Left colon (tissue), 2 donors: ENCODE results near the gene TSC22D1. TPM values are rescaled to one million over a fixed set of nuclear protein-coding genes. Genes with fewer than 3 reads are reported as not detected.

Source experiments
- ATAC-seq: fragments of 200-7000 bp; cut with Tn5 transposase; one replicate; pipeline ENCODE4 v1.9.1; 2020; ENCODE audit warnings: mild to moderate bottlenecking, moderate library complexity
- DNase-seq, 2 donors: peaks; one replicate each; pipeline ENCODE4 v3.0.0-alpha.2; 2020
- intact Hi-C, 2 donors: fragments of 100-400 bp; cut with DNase I in 1 of 2; cut with micrococcal nuclease in 1 of 2; formaldehyde crosslinking; loops; one replicate each; pipeline versions ENCODE4 v1.11.2 to v1.14.0; 2022; cut with DNase I, micrococcal nuclease
- total RNA-seq, 2 donors: library from RNA; stranded (reverse); fragmentation: NEBNext Ultra II Directional; extraction: Animal tissue kit (Norgen Biotek cat#: 25700); gene quantifications; one replicate each; pipeline ENCODE4 v1.2.1, GENCODE V29; 2021
- donor health status: DM: no; HTN: no; CAD: no.
- donor health status: DM: yes; HTN: yes; CAD: no.

Gene TSC22D1
- total RNA-seq, 2 donors from 2014 or later = 268 to 294 TPM

DNA sequence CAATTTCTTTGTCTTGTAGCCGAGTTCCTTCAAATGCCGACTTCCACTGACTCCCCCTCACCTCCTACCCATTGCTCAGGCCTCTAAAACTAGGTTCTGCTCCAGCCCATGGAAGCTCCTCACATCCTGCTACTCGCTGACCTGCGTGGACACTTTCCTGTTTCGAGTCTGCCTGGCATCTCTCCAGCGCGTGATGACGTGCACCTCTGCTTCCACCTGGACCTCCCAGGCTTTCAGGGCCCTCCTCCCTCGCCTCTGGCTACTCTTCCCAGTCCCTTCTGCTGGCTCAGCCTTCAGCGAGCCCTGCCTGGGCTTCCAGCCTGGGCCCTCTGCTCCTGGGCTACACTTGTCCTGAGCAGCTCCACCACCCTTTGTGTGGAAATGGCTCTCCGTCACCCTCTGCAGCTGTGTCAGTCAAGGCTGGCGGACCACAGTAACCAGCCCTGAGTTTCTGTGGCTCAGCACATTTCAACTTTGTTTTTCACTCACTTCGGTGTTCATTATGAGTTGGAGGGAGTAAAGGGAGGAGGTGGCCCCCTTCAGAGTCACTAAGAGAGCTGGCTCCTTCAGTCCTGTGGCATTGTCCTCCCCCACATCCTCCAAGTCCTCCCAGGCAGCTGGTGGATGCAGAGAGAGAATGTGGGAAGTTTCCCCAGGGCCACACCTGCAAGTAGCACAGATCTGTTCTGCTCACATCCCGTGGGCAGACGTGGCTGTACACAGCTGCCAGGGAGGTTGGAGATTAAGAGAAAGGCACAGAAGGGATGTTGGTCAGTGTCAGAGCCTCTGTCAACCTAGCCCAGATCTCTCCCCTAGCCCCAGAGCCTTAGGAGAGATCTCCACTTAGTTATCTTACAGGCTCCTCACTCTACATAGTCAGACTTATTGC is 153.1 kb downstream of the TSC22D1 start:
- no peak for ATAC-seq
- intact Hi-C loops = no loop called here
- no peak for DNase-seq

DNA sequence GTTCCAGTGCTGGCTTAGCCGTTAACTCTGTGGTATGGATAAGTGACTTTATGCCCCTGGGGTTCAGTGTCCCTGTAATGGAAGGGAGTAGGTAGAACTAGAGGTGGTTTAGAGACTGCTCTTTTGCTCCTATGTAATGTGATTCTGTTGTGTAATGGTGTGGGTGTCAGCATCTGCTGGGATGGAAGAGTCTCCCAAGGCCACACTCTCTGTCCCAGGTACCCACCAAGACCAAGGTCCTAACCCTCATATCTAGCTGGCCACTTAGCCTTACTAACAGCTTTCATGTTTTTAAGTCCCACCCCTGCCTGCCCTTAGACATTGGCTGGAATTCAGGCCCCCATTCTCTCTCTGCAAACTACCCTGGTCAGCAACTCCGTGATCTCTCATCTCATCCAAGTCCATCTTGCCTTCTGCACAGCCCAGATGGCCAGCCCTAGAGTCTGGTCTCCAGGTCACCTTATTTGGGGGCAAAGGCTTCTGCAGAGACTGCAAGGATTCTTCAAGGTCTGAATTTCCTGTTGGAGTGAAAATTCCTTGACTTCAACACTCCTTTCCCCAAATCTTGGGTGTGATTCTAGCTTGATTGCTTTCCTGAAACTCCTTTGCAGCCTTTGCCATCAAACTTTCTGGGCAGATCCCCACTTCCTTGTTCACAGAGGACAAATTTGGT is 154.1 kb downstream of the TSC22D1 start:
- intact Hi-C loops = no loop called here
- DNase-seq (no peak), ATAC-seq (no peak)

DNA sequence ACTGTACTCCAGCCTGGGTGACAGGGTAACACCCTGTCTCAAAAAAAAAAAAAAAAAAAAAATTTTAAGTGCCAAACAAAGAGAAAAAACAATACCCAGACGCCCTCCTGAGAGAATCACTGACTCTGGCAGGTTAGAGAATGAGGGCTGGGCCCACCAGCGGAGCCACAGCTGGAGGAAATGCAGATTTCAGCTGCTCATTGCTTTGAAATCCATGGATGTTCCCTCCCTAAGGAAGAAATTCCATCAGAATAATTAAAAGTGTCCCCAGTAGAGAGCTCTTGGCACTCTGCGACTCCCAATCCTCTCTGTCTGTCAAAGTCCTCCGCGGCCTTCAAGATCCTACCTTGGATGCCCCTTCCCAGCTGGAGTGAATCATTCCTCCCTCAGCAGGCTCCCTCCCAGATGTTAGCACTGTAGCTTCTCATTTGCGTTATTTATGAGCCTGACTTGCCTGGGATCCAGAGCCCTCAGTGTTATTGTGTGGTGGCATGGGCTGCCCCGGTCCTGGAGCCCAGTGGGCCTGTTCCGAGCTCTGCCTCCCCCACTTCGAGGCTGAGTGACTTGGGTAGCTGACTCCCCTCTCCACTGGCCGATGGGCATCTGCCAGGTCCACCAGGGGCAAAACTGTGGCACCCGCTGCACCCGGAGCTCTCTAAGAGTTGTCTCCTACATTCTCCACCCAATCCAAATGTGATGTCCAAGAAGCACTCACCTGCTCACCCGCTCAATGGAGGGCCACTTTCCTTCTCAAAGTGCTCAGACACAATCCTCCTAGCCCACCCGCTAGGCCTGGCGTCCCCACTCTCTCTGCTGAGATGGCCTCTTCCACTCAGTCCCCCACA is 155.5 kb downstream of the TSC22D1 start:
- intact Hi-C loops = no loop called here
- ATAC-seq = no peak
- no peak for DNase-seq

DNA sequence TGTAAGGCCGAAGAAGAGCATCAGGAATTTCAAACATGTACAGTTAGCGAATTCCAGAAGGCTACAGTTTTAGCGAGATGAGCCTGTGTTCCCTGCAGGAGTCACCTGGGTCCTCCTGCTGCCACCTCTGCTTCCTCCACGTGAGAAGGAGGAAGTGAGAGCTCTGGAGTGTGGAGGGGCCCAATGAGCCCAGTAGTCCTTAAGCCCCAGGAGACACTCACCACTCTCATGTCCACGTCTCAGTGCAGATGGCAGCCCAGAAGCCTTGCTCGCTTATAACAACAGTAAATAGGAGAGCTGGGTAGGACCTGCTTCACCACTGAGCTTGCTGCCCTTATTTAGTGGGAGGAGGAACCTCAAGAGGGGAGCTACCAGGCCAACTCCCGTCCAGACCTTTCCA is 158.3 kb downstream of the TSC22D1 start:
- no peak for ATAC-seq
- DNase-seq = no peak
- intact Hi-C loops = no loop called here

DNA sequence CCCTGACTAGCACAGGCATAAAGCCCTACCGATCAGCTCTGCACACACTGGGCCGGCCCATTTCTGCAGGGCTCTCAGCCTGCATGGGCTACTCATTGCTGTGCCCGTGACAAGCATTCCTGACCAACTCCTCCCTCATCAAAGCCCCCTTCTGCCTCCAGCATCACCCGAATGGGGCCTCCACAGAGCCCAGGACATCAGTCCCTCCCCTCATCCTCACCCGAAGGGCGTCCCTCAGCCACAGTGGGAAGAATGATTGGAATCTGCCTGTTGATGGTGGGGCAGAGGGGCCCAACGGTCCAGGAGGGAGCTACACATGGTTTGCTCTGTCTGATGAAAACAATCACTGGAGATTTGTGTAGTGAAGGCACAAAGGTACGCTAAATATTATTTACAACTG is 158.7 kb downstream of the TSC22D1 start:
- no peak for DNase-seq
- intact Hi-C loops = no loop called here
- no peak for ATAC-seq

DNA sequence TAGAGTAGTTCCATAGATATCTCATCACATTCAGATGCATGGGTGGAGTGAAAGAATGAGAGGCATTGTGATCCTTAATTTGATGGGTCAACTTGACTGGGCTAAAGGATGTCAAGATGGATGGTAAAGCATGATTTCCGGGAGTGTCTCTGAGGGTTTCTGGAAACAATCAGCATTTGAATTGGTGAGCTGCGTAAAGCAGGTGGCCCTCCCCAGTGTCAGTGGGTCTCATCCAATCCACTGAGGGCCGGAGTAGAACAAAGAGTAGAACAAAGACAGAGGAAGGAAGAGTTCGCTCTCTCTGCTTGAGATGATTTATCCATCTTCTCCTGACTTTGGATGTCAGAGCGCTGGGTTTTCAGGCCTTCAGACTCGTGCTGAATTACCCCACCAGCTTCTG is 159.4 kb downstream of the TSC22D1 start:
- intact Hi-C loops = no loop called here
- no peak for DNase-seq
- ATAC-seq = no peak

DNA sequence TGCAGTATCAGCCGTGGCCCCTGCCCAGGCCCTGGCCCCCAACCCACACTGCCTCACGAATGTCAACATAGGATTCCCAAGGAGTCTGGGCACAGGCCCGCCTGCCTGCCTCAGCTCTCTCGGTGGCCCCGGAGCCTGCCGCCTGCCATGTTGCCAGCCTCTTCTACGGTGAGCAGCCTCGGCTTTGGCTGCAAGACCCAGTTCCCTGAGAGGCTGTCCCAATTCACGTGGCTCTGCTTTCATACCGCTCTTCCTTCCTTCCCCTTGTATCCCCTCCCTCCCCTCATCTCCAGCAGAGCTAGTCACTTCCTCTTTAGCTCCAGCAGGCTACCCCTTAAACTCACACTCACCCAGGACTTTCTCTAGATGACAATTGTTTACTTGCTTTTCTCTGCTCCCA is 159.8 kb downstream of the TSC22D1 start:
- DNase-seq (no peak), ATAC-seq (no peak)
- intact Hi-C loops = no loop called here

DNA sequence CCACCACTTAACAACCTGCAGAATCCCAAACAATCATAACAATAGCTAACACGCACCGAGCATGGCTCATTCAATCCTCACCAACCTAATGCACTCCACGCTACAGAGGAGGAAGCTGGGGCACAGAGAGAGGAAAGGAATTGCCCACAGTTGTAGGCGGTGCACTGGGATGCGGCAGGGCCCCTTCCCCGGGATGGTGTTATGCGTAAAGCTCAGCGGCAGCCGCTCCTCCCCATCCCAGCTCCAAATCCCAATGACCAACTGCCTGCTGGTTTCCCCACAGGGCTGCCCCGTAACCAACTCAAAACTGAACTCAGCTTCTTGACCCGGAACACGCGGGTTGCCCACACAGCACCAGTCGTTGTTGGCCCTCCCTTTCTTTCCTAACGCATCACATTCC is 160.3 kb downstream of the TSC22D1 start:
- intact Hi-C loops = no loop called here
- no peak for ATAC-seq

DNA sequence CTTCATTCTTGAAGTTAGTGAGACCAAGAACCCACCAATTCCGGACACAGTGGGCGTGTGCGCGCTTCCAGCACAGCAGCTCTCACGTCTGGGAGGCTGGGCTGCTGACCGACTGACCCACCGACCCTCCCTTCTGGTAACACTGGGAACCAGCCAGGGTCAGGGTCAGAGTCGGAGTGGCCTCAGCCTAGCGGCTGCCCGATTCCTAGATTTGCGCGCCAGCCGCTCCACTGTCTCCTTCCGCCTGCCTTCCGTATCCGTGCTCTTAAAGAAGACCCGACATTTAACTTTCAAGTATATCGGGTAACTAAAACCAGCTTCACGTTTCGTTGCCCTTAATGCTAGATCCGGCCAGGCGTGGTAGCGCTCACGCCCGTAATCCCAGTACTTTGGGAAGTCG is 161.4 kb downstream of the TSC22D1 start:
- intact Hi-C loops = no loop called here
- ATAC-seq = peak; percentile 21
- DNase-seq = no peak

More for the DNA sequence above, 160.3 kb downstream of the TSC22D1 start:
- DNase-seq = no peak

DNA sequence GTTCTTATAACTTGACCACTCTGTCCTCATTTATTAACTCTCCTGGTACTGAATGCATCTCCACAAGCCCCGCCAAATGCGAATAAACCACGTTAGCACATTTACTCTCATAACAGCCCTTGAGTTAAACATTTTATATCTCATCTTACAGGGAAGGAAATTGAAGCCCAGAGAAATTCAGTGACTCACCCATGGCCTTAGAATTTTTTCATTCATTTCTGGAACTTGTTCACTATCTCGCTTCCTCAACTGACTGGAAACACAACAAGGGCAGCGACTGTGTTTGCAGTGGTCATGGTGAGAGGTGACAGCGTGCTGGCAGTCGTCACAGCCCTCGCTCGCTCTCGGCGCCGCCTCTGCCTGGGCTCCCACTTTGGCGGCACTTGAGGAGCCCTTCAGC is 163.0 kb downstream of the TSC22D1 start:
- ATAC-seq (no peak), DNase-seq (no peak)
- intact Hi-C loops = no loop called here

DNA sequence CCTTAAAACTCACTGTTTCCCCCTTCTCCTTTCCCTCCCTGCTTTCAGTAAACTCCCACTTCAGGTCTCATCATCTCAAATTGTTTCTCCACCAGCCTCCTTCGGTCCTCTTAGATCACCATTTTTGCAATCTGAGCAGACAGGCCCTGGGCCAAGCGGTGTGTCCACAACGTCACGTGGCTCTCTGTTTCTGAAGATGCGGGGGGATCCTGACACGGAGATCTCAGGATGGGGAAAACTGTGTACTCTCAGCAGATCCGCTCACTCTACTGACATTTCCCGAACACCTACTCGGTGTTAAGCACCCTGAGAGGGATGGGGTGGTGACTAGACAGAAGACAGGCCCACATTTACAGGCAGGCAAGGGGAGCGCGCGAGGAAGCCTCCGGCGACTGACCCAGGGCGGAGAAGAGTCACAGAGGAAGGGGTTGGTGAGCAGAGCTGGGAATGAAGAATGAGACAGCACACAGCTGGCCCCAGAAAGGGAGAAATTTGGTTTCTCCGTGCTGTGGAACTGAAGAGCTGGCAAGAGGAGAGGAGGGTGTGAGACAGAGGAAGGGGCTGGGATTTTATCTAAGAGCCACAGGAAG is 163.7 kb downstream of the TSC22D1 start:
- ATAC-seq (no peak), DNase-seq (no peak)
- intact Hi-C loops = no loop called here

DNA sequence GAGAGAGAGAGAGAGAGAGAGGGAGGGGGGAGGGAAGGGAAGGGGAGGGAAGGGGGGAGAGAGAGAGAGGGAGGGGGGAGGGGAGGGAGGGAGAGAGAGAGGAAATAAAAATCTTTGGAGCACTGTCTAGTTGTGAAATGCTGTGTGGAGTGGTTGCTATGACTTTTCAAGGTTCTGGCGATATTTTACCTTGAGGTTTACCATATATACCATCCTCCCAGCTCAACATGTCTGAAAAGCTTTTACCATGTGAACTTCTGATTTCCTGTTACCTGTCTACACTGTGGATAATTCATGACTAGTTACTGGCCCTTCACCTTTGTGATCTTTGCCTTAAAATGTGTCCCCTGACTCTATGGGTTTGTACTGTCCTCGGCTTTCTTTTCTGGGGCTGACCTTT is 164.3 kb downstream of the TSC22D1 start:
- ATAC-seq (no peak), DNase-seq (no peak)
- intact Hi-C loops = no loop called here

DNA sequence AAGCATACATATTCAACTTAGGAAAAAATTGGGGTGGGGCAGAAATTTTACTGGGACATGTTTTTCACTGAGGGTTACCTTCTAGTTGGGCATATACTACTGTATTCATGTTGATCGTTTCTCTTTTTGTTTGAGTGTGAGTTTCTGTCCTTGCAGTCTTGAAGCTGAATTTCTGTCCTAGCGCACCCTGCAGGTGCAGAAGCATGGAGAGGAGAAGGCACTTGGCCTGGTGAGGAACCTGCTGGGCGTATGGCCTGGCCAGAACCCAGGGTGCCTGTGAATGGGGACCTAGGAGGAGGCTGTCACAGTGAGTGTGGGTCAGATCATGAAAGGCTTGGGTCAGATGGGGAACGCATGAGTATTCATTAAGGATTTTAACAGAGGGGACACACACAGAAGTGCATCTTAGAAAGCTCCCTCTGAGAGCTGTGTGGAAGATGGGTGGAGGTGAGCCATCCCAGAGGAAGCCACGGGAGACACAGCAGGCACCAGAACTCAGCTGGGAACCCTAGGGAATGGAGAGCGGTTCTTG is 165.7 kb downstream of the TSC22D1 start:
- intact Hi-C loops = no loop called here
- no peak for DNase-seq
- ATAC-seq = peak; percentile 25

DNA sequence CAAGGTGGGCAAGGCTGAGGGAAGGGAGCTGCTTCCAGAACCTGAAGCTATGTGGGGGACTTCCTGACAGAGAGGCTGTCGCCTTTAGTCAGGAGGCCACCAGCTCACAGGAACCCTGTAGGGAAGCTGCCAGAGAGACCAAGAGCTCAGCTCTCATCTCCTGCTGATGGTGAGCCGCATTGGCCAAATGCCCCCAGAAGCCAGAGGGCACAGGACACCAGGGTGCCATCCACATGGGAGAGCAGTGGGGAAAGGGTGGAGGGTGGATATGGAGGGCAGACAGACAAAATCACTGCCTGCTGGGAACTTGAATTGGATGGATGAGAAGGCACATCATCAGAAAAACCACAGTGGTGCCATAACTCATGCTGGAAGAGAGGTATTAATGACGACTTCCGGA is 166.5 kb downstream of the TSC22D1 start:
- DNase-seq (no peak), ATAC-seq (no peak)
- intact Hi-C loops = no loop called here

DNA sequence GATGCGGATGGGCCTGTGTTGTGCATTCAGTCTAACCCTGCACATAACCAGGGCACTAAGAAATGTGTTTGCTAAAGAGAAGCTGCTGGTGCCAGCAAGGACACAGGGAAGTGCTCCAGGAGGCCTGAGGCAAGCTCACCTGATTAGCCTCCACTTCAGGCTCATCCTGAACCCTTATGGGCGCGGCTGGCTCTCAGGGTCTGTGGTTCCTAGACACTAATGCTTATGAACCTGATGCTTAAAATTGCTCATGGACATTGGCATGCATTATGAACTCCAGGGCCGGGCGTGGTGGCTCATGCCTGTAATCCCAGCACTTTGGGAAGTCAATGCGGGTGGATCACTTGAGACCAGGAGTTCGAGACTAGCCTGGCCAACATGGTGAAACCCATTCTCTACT is 168.2 kb downstream of the TSC22D1 start:
- no peak for DNase-seq
- intact Hi-C loops = no loop called here
- no peak for ATAC-seq

DNA sequence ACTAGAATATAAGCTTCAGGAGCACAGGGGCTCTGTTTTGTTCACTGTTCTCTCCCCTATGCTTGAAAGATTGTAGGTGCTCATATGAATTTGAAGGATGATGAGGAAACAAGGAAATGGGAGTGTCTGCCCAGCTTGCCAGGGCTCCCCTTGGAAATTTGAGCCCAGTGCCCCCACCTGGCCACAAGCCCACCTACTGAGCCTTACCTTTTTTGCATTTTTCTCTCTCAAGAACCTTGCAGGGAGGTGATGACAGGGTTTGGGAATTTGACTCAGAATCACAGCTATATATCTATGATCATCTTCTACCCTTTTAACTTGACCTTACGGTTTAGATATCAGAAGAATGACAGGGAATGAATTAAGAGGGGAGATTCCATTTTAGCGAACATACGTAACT is 168.8 kb downstream of the TSC22D1 start:
- no peak for DNase-seq
- intact Hi-C loops = no loop called here
- no peak for ATAC-seq

DNA sequence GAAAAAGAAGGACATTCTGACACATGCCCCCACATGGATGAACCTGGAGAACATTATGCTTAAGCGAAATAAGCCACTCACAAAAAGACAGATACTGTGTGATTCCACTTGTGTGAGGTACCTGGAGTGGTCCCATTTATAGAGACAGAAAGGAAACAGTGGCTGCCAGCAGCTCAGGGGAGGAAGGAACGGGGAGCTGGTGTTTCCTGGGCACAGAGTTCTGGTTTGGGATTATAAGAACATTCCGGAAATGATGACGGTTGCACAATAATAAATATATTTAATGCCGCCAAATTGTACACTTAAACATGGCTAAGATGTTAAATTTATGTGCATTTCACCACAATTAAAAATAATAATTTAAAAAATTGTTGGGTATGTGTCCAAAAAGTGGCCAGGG is 169.5 kb downstream of the TSC22D1 start:
- intact Hi-C loops = no loop called here
- ATAC-seq (no peak), DNase-seq (no peak)

DNA sequence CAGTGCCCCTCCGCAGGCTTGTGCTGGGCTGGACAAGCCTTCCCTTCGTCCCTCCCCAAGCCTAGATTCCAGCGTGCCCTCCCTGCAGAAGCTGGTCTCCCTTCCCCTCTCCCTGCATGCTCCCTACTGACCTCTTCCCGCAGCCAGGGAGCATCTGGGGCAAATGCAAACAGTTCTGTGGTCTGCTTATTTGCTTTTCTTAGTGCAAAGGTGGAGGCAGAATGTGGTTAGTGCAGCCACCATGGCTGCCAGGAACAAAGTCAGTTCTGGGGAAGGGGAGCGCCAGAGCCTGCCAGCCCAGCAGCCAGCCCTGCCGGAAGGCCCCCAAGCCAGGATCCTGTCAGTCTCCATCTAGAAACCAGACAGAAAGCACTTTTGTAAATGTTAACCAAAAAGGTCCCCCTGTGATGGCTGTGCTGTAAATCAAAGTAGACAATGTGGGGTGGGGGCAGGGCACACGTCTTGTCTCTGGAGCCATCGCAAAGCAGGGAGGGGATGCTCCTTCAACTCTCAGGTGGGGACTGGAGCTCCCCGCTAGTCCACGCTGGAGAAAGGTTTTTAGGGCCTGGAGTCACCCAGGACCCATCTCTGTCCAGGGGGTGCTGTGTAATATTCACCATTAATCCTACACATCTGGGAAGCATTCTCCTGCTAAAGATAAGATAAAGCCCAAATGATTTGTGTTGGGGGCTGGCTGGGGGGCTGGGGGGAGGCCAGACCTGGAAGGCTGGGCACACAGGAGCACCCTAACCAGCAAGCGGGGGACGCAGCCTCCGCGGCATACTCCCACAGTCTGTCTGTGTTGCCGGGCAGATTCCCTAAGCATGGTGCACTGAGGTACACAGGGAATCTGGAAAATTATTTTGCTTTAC is 171.6 kb downstream of the TSC22D1 start:
- ATAC-seq (peak; percentile 55), DNase-seq (peak in 1 of 2 donors; percentile 61)
- intact Hi-C loops = no loop called here
